ENCODE data around the gene NR2F1-AS1. TPM values are rescaled to one million over a fixed set of nuclear protein-coding genes. Genes with fewer than 3 reads are reported as not detected.
"Not testable (repeated sequence)": the region's sequence is repeated elsewhere in the genome, so short reads cannot be mapped to it uniquely, and the experiment has no call there.

NR2F1-AS1 gene
- total RNA-seq, 1 donor from 2014 or later: not detected

- peaks cover 6% of the 10 kb centered on the region for H3K4me1 Mint-ChIP-seq
- no peaks in the 10 kb centered on the region for H3K9me3 Mint-ChIP-seq
- ATAC-seq (ENCODE audit: low read depth) (no peak), DNase-seq (no peak)
- no peak overlapping the region for H3K27ac Mint-ChIP-seq
- intact Hi-C loops (cut with micrococcal nuclease): no loop called here
- no peak overlapping the region for H3K4me3 Mint-ChIP-seq
- peaks cover 37% of the 10 kb centered on the region for H3K27me3 Mint-ChIP-seq
- ChIA-PET POLR2A (no interaction called here), CTCF (no interaction called here)
- H3K36me3 Mint-ChIP-seq (ENCODE audit: low read depth): no peaks in the 10 kb centered on the region
- TF ChIP-seq CTCF (IDR thresholded peaks at IDR 0.05): no peak
Measured at GRCh38 chr5:93566091-93566490, 14.9 kb downstream of the NR2F1-AS1 start.

GRCh38 chr5:93557021-93557604, 23.9 kb downstream of the NR2F1-AS1 start:
- TF ChIP-seq CTCF (IDR thresholded peaks at IDR 0.05): no peak
- no peak overlapping the region for H3K27ac Mint-ChIP-seq
- ChIA-PET CTCF (no interaction called here), POLR2A (no interaction called here)
- H3K9me3 Mint-ChIP-seq: no peaks in the 10 kb centered on the region
- no peaks in the 10 kb centered on the region for H3K36me3 Mint-ChIP-seq (ENCODE audit: low read depth)
- H3K27me3 Mint-ChIP-seq: peaks cover 10% of the 10 kb centered on the region
- H3K4me1 Mint-ChIP-seq: no peaks in the 10 kb centered on the region
- H3K4me3 Mint-ChIP-seq: no peak overlapping the region
- DNase-seq (no peak), ATAC-seq (ENCODE audit: low read depth) (no peak)
- intact Hi-C loops (cut with micrococcal nuclease): no loop called here

- H3K36me3 Mint-ChIP-seq (ENCODE audit: low read depth); intact Hi-C loops (cut with micrococcal nuclease); H3K4me1 Mint-ChIP-seq; ATAC-seq (ENCODE audit: low read depth); CTCF ChIA-PET; H3K27me3 Mint-ChIP-seq; H3K9me3 Mint-ChIP-seq; POLR2A ChIA-PET; DNase-seq; H3K27ac Mint-ChIP-seq; H3K4me3 Mint-ChIP-seq: not testable (repeated sequence)
Measured at GRCh38 chr5:93549594-93549993, 31.4 kb downstream of the NR2F1-AS1 start.

- Mint-ChIP-seq H3K27me3 (peaks cover 8% of the 10 kb centered on the region), H3K4me1 (no peaks in the 10 kb centered on the region), H3K36me3 (ENCODE audit: low read depth) (no peaks in the 10 kb centered on the region), H3K4me3 (no peak overlapping the region), H3K27ac (no peak overlapping the region), H3K9me3 (peaks cover 4% of the 10 kb centered on the region)
- intact Hi-C loops (cut with micrococcal nuclease): no loop called here
- TF ChIP-seq CTCF (IDR thresholded peaks at IDR 0.05): no peak
- DNase-seq (no peak), ATAC-seq (ENCODE audit: low read depth) (no peak)
- CTCF ChIA-PET: no interaction called here
- POLR2A ChIA-PET: no interaction called here
Measured at GRCh38 chr5:93545872-93546271, 35.1 kb downstream of the NR2F1-AS1 start.

GRCh38 chr5:93532370-93532769, 48.6 kb downstream of the NR2F1-AS1 start:
- ChIA-PET POLR2A (no interaction called here), CTCF (no interaction called here)
- DNase-seq (no peak), ATAC-seq (ENCODE audit: low read depth) (no peak)
- no peaks in the 10 kb centered on the region for H3K36me3 Mint-ChIP-seq (ENCODE audit: low read depth)
- peaks cover 20% of the 10 kb centered on the region for H3K9me3 Mint-ChIP-seq
- H3K4me1 Mint-ChIP-seq: no peaks in the 10 kb centered on the region
- TF ChIP-seq CTCF (IDR thresholded peaks at IDR 0.05): no peak
- no peak overlapping the region for H3K4me3 Mint-ChIP-seq
- no peaks in the 10 kb centered on the region for H3K27me3 Mint-ChIP-seq
- intact Hi-C loops (cut with micrococcal nuclease): no loop called here
- no peak overlapping the region for H3K27ac Mint-ChIP-seq

- intact Hi-C loops (cut with micrococcal nuclease); H3K36me3 Mint-ChIP-seq (ENCODE audit: low read depth); H3K27ac Mint-ChIP-seq; POLR2A ChIA-PET; H3K4me3 Mint-ChIP-seq; DNase-seq; H3K4me1 Mint-ChIP-seq; CTCF ChIA-PET; H3K27me3 Mint-ChIP-seq; ATAC-seq (ENCODE audit: low read depth): not testable (repeated sequence)
- H3K9me3 Mint-ChIP-seq: peaks cover 14% of the 10 kb centered on the region
Measured at GRCh38 chr5:93521815-93522214, 59.2 kb downstream of the NR2F1-AS1 start.

All from activated B cell treated with CpG ODN at 0.5 μM for 24 hours (primary cell).